HG03469 (cell line): ENCODE measurements around the gene DPH3.
"Not testable (repeated sequence)": the region's sequence is repeated elsewhere in the genome, so short reads cannot be mapped to it uniquely, and the experiment has no call there.

ENCODE experiments used
- ATAC-seq: cut with Tn5 transposase; IDR thresholded peaks from one replicate; pipeline ENCODE4 v1.9.1; 2021; ENCODE audit warnings: mild to moderate bottlenecking, moderate library complexity, moderate number of reproducible peaks; ENCODE audit not compliant: unreplicated experiment

DPH3 gene

DNA sequence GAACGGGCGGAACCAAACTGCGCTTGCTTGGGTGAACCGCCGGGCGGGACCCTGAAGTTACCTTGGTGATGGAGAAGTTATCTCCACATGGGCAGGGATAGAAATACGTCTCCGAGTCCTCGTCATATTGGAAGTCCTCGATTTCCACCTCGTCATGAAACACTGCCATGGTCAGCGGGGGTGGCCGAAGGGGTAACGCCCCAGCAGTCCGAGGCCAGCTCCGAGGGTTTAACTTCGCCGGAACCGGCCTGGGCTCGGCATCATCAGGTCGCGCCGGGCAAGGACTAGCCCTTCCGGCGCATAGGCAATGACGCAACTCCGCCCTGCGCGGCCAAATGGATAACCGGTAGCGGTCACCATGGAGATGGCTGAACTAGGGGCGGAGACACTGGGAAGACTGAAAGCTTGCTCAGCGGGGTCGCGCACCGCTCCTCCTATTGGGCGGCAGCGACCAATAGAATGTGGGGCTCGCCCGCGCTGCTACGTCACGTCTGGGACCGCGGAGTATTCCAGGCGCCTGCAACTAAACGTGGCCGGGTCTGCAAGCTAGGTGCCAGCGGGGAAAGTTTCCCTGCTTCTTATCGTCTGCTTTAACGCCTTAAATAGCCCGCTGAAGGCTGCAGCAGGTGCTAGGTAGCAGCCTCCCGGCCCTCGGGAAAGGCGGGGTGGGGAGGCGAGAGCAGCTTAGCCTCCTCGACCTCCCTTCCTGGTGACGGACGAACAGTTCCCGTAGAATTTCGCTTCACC is at the start of gene DPH3, which contains the start of gene OXNAD1:
TSS of gene DPH3 (minus strand) at position 236 of the 747 bp plus-strand sequence. CDS start at position 169, 67 bp downstream.
TSS of gene OXNAD1 (plus strand) at position 505 of the 747 bp plus-strand sequence. CDS start 5,741 bp downstream, outside the sequence.
- peak; percentile 98 for ATAC-seq

DNA sequence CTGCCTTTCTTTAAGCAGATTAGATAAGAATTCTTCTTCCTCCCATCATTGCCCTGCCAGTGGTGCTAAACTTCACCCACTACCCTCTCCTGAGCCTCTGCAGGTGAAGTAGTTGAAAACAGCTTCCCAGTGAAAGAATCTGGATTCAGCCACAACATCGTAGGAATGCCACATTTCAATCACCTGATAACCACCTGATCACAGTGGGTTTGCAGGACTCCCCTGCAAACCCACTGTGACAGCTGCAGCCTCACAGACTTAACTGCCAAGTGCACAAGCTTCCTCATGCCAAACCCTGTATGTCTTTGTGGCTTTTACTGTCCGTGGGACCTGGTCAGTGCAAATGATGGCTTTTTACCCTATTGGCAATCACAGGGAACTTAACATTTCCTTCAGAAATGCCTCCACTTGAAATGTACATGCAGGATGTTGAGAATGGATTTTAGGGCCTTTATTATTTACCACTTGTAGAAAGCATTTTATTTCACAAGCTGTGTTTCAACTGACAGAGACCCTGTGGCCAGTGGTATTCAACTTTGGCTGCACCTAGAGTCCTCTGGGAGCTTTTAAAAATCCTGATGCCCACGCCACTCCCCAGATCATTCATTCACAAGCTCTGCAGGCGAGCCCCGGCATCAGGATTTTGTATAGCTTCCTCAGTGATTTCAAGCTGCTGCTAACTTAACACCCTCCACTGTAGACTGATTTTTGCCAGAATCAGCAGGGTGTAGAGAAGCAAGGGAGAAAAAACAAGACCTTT is 49.3 kb upstream of the DPH3 start:
- no peak for ATAC-seq

DNA sequence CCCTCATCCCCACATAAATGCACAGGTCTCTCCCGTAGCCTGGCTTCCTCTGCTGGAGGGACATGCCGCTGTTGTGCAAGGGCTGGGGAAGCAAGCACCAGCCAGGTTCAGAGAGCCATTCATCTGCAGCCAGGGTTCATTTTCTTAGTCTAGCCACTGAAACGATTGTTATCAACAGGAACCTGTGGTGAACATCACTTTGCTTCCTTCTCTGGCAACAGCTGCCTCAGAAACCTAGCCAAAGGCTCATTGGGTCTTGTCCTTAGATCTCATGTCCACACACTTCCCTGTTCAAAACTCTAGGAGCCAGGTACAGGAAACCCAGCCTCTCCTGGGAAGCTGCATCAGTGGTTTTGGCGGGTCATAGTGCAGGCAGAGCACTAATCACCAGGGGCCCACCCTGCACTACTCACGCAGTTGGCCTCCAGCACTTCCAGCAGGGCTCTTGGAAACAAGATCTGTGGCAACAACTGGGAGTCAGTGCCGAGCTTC is 47.3 kb upstream of the DPH3 start:
- peak; percentile 41 for ATAC-seq

DNA sequence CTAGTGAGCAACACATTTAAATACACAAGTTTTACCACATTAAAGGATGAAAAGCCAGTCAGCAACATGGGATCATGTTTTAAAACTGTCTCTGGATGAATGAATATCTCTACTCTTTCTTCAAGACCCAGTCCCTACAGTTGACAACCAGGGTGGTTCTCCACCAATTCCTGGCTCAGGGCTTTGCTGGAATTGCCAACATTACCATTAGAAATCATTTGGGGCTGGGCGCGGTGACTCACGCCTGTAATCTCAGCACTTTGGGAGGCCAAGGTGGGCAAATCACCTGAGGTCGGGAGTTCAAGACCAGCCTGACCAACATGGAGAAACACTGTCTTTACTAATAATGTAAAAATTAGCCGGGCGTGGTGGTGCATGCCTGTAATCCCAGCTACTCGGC is 45.7 kb upstream of the DPH3 start:
- not testable (repeated sequence) for ATAC-seq

DNA sequence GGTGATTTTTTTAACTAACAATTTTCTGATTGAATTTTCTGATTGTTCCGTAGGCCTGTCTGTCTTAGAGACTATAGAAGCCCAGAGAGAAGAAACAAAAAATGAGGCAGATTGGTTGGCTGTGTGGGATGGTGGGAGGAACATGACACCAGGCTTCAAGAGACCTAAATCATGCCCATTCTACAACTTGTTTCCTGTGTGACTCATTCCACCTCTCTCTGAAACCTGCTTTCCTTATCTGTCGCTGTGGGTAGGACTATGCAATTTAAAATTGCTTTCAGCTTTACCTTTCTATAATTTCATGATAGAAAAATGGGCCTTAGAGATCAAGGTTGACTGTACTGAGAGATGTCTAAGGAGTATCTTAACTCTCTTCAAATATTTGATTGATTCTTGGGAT is 44.8 kb upstream of the DPH3 start:
- peak; percentile 77 for ATAC-seq

DNA sequence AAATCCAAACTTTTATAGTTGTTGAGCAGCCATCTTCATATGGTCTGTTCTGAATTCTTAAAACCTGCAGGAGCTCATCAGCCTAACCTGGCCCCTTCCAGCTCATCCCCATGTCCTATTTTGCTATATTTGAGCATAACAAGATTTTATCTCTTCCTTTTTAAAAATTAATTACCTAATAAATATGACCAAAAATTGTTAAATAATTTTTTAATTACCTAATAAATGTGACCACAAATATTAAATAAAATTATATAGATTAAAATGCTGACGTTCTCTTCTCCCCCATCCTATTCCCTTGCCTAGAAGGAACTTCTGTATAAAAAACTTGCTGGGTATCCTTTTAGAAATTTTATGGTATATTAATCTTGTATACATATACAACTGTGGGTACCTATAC is 44.0 kb upstream of the DPH3 start:
- ATAC-seq, result no peak

DNA sequence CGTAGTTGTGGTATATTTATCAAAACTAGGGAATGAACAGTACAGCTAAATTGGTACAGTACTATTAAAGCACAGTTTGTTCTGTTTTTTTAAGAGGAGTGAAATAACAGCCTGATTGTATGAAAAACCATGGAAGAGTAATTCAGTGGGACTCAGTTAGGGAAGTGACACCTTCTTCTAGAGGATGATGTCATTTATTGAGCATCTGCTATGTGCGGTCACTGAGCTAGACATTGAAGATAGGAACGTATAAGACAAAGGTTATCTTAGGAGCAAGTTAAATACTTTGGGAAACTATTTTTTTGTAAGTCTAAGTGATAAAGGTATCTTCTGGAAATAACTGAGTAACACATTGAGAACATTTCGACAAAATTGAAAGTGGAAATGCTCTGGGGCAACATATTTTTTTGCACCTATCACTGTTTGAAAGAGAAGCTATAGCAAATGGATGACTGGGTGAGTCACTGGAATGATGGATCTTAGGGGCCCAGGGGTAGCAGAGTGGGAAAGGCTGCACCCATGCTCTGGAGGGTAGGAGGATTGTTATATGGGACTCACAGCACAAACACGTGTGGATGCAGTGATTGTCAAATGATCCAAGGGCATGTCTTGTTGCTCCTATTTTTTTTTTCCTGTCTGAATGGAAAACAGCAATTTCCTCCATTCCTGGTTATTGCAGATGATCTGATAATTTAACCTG is 43.2 kb upstream of the DPH3 start:
- no peak for ATAC-seq

DNA sequence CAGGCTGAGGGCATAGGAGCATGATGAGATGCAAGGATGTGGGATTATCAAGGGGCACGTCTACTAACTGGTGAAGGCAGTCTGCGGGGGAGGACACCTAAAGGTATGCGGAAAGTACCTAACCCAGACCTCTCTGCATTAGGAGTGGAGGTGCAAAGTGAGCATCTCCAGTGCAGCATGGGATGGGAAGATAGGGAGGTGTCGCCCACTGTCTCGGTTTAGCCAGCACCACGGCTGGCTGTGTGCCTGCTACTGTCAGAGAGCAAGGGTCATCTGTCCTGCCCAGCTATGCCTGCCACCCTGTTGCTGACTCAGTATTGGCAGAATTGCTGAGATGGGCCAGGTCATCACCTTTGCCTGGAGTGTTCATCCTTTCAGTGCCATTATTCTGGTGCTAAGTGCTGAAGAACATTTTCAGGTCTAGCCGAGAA is 40.4 kb upstream of the DPH3 start:
- ATAC-seq, result no peak

DNA sequence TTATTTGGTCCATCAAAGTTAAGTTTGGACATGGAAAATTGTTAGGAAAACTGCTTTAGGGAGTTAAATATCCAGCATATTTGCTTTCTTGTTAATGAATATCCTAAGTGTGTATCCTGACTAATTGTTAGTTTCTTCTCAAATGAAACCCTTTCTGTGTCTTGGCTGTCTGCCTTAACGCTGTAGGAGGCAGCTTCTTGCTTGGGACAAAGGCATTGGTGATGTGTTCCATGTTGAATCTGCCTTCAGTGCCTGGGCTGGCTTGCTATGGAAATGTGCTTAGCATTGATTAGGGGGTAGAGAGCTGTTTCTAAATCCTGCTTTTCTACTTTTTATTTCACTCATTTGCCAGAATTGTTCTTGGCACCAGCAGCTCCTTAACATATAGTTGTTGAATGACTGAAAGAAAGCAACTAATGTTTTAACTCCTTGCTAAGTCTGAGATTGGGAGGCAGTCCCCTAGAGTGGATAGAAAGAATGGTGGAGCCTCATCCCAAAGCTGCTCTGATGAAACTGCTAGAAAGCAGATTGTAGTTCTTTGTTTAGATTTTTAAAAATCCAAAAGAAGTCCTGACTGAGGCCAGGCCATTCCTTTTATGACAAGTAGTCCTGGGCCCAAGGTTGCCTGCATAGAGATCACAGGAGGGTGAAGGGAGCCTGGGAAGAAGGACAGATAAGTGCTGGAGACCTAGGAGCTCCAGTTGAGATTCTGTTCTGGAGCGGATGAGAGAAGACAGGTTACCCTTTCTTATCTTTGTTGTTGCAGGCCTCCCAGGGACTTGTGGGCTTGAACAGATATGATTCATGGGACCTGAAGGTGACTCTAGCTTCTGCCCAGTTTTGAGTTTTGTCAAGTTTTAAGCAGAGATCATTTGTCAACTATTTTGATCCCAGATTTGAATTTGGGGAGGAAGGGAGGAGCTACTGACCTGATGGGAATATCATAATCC is 39.6 kb upstream of the DPH3 start:
- no peak for ATAC-seq

DNA sequence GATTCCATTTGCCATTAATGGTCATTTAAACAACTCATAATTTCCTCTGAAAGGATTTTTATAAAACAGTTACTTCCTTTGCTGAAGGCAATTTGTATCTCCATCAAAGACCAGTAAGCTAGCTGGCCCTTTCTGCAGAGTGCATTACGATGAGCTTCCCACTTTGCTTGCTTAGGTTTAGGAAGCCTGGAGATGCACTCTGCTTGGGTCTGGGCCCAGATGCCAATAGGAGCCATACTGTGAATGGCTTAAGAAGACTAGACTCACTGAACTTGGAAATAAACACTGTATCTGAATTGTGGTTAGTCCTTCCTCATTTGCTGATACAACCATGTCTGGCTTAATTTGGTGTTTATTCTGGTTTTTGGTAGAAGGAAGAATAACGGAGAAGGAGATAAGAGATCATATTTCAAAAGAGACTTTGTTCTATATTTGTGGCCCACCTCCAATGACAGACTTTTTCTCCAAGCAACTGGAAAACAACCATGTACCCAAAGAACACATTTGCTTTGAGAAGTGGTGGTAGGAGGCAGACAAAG is 38.4 kb upstream of the DPH3 start:
- ATAC-seq, result no peak

DNA sequence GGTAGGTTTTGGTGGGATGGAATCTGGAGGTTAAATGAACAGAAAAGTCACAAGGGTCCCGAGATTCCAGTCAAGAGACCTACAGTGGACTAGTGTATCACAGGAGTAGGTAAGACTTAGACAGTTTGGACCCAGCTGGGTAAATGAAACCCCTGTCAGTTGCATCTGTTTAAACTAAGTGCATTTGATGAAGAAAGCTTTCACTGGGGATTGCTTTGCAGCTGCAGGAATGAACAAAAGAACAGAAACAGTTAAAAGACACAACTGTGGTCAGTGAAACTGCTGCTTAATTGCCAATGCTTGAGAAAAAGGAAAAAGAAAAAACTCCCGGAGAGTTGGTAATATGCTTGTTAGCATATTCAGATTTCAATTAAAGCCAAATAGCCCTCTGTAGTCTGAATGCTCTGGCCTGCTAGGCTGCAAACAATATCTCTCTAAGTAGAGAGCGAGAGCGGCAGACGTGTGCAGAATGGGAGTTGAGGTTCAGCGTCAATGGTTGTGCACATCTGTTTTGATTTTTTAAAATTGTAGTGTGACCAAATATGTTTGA is 37.4 kb upstream of the DPH3 start:
- ATAC-seq, result no peak

DNA sequence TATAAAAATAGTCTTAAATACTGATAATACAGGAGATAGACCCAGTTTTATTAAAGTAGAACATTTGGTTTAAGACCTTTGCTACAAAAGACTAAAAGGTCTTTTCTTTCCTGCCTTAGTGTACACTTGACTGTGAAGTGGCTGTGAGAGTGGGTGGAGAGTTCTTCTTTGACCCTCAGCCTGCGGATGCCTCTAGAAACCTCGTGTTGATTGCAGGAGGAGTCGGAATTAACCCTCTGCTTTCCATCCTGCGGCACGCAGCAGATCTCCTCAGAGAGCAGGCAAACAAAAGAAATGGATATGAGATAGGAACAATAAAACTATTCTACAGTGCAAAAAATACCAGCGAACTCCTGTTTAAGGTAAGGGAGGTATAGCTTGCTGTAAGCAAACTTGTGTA is 36.8 kb upstream of the DPH3 start:
- ATAC-seq, result no peak

DNA sequence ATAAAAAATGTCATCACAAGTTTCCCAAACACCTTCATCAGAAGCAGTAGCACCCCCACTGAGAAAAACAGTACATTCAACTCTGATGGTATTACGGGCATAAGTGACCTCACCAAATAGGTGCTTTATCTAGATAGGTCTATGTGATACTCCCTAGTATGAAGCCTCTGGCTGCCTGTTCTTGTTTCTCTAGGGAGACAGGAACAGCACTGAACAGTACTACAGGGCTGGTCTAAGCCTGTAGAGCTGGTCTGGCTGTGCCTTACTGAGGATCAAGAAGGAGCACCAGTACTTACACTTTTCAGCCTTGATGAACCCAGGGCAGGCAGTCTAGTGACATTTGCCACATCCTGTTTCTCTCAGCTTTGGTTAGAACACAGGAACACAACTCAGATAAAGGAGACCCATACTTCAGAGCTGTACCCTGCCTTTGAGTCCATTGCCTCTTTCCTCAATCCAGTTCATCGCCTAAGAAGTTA is 36.2 kb upstream of the DPH3 start:
- ATAC-seq, result peak; percentile 51

DNA sequence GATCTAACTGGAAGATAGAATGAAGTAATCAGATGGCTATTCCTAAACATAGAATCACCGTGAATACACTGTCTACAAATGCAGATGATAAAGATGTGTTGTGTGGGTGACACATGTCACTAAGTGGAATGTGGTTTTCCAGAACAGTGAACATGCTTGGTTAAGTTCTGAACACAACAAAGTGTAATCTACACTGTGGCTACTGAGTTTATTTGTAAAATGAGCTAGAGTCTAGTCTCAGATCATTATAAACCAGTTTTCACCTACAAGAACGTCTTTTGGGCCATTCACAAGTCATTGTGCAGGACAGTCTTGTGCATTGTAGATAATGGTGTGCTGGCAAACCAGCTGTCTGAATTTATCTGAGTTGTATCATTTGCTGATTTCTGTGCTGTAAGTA is 35.6 kb upstream of the DPH3 start:
- ATAC-seq, result peak; percentile 55

DNA sequence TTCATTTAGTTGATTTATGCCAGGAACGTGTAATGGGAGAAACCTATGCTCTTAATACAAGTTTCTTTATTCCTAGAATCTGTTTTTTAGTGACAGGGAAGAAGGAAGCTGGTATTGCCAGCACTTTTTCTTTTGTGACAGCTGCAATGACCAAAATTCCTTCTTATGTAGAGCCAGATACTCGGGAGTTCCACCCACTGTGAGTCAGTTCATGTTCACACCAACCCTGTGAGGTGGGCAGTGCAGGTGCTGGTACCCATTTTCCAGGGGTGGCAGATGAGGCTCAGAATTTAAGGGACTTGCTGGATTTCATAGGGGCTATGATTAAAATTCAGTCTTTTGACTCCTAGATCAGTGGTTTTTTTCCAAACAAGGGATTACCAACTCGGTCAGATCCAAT is 35.0 kb upstream of the DPH3 start:
- no peak for ATAC-seq

DNA sequence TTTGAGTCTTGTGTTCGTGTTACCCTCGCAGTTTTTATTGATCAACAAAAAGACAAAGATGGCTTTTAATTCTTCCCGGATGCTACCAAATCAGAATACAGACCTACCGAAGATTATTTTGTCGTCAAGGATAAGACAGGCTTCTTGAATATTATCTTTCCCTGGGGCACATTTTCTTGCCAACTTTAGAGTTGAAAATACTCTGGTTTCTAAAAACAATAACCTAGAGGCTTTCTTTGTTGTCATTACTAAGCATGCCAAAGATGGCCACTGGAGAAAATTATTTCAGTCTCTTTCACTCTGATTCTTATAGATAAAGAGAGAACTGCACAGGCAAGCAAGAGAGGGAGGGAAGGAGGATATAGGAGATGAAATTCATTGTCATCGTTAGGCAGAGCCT is 34.1 kb upstream of the DPH3 start:
- no peak for ATAC-seq

DNA sequence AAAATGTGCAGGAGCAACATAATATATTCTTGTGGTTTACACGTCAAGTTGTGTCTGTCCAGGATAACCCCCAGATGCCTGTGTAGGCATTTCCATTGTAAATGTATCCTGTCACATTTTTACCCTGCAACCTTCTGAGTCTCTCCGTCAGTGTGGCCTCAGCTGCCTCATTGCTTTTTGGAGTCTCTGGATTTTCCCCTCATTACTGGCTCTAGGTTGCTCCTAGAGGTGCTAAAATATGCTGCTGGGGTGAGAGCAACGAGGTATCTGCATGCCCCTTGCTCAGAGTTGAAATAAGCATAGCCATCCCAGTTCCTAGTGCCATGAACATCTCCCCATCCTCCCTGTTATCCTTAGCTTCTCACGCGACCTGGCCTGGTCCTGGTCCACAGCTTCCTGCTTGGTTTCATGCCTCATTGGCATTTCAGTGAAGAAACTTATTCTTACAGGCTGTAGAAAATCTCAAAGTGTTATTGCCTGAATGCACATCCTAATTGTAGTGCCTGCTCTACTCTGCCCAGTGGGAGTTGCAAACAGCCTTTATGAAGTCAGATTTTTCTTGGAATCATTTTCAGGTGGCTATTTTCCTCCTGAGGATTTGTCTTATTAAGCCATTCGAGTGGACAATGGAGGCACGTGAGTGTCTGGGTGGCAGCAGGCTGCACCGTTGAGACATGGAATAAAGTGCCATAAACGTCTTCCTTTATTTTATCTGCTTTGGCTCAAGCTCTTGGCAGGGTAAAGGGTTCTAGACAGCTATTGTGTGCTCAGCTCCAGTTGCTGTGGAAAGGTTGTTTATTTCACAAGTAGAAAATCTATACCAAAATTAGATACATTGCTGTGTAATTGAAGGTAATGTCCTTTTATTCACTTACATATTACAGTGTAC is 33.5 kb upstream of the DPH3 start:
- ATAC-seq, result no peak

DNA sequence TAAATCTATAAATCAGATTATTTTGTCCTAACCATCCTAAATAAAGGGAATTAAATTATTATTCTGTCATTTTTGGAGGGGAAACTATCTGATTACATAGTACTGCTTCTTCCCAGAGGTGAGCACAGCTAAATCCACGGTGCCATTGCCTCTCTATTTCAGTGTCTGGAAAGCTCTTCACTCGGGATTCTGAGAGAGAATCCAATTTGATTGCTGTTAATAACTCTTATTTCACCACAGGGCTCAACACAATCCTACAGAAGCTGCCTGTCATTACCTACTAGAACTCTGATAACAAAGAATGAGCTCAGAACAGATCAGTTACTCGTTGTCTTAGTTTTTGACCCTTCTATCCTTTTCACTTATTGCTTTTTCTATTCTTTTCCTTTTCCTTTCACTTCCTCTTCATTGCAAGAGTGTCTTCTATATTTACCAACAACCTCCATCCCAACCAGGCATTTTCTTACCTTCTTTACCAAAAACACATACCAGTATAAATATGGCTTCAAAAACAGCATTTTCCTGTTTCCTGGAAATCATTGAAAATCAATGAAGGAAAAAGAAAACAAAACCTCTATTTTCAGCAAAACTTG is 30.7 kb upstream of the DPH3 start:
- ATAC-seq, result no peak
